Measurements from ENCODE around the gene AGTR1.
"Not testable (repeated sequence)": the region's sequence is repeated elsewhere in the genome, so short reads cannot be mapped to it uniquely, and the experiment has no call there.

AGTR1 gene

GRCh38 chr3:148718982-148719862 lies 21.5 kb downstream of the AGTR1 start:
- DNase-seq (ENCODE audit: low read depth in 4 of 4, low spot score in 1 of 4): no peak

- no peak for DNase-seq (ENCODE audit: low read depth in 4 of 4, low spot score in 1 of 4)
Measured at GRCh38 chr3:148720873-148721272, 23.2 kb downstream of the AGTR1 start.

- DNase-seq (ENCODE audit: low read depth in 4 of 4, low spot score in 1 of 4): no peak
Measured at GRCh38 chr3:148723631-148724030, 25.9 kb downstream of the AGTR1 start.

GRCh38 chr3:148727231-148727630 lies 29.5 kb downstream of the AGTR1 start:
- DNase-seq (ENCODE audit: low read depth in 4 of 4, low spot score in 1 of 4): no peak

GRCh38 chr3:148728753-148729152 lies 31.1 kb downstream of the AGTR1 start:
- no peak for DNase-seq (ENCODE audit: low read depth in 4 of 4, low spot score in 1 of 4)

- DNase-seq (ENCODE audit: low read depth in 4 of 4, low spot score in 1 of 4): no peak
Measured at GRCh38 chr3:148729476-148730055, 31.9 kb downstream of the AGTR1 start.

GRCh38 chr3:148730676-148731075 lies 33.0 kb downstream of the AGTR1 start:
- no peak for DNase-seq (ENCODE audit: low read depth in 4 of 4, low spot score in 1 of 4)

GRCh38 chr3:148735597-148735996 lies 37.9 kb downstream of the AGTR1 start:
- DNase-seq (ENCODE audit: low read depth in 4 of 4, low spot score in 1 of 4): no peak

GRCh38 chr3:148736086-148736485 lies 38.4 kb downstream of the AGTR1 start:
- no peak for DNase-seq (ENCODE audit: low read depth in 4 of 4, low spot score in 1 of 4)

- DNase-seq (ENCODE audit: low read depth in 4 of 4, low spot score in 1 of 4): no peak
Measured at GRCh38 chr3:148737104-148737530, 39.4 kb downstream of the AGTR1 start.

- DNase-seq (ENCODE audit: low read depth in 4 of 4, low spot score in 1 of 4): no peak
Measured at GRCh38 chr3:148739720-148740119, 42.0 kb downstream of the AGTR1 start.

GRCh38 chr3:148740291-148740690 lies 42.6 kb downstream of the AGTR1 start:
- no peak for DNase-seq (ENCODE audit: low read depth in 4 of 4, low spot score in 1 of 4)

- no peak for DNase-seq (ENCODE audit: low read depth in 4 of 4, low spot score in 1 of 4)
Measured at GRCh38 chr3:148741219-148741618, 43.5 kb downstream of the AGTR1 start.

GRCh38 chr3:148742118-148742517 lies 44.4 kb downstream of the AGTR1 start:
- no peak for DNase-seq (ENCODE audit: low read depth in 4 of 4, low spot score in 1 of 4)

GRCh38 chr3:148746053-148746452 lies 48.4 kb downstream of the AGTR1 start:
- DNase-seq (ENCODE audit: low read depth in 4 of 4, low spot score in 1 of 4): no peak

- no peak for DNase-seq (ENCODE audit: low read depth in 4 of 4, low spot score in 1 of 4)
Measured at GRCh38 chr3:148748283-148748682, 50.6 kb downstream of the AGTR1 start.

GRCh38 chr3:148750296-148750695 lies 52.6 kb downstream of the AGTR1 start:
- DNase-seq (ENCODE audit: low read depth in 4 of 4, low spot score in 1 of 4): no peak

- DNase-seq (ENCODE audit: low read depth in 4 of 4, low spot score in 1 of 4): no peak
Measured at GRCh38 chr3:148751461-148751860, 53.8 kb downstream of the AGTR1 start.

GRCh38 chr3:148753385-148753784 lies 55.7 kb downstream of the AGTR1 start:
- DNase-seq (ENCODE audit: low read depth in 4 of 4, low spot score in 1 of 4): not testable (repeated sequence)

GRCh38 chr3:148755570-148755969 lies 57.9 kb downstream of the AGTR1 start:
- DNase-seq (ENCODE audit: low read depth in 4 of 4, low spot score in 1 of 4): no peak

GRCh38 chr3:148756311-148756710 lies 58.6 kb downstream of the AGTR1 start:
- DNase-seq (ENCODE audit: low read depth in 4 of 4, low spot score in 1 of 4): no peak
